OCI-LY3 (cell line): Measurements from ENCODE around the gene EXOC3L2.
A peak's percentile ranks its signal among the peaks of the same experiment; 100 is the strongest.

ENCODE experiments used
- H2AFZ ChIP-seq: fragments of 200-600, 300-600 bp; shearing (Covaris generic); 2 replicates; pipeline ENCODE4 v1.6.0; 2014; ENCODE audit warnings: antibody characterized with exemption, low read depth, low read length
- H3K27ac ChIP-seq: fragments of 200-600, 300-600 bp; sonication (generic); 2 replicates; pipeline ENCODE4 v1.5.1; 2014; ENCODE audit warnings: mild to moderate bottlenecking, low read length, moderate library complexity, mixed read lengths
- H3K27me3 ChIP-seq: fragments of 200-600, 300-600 bp; sonication (generic); 2 replicates; pipeline ENCODE4 v1.6.1; 2014; ENCODE audit warnings: low read depth, low read length, mixed read lengths
- H3K36me3 ChIP-seq: fragments of 200-600, 300-600 bp; sonication (generic); replicated peaks from 2 replicates; pipeline ENCODE3; 2014; ENCODE audit warnings: low read depth, low read length, mixed read lengths
- H3K4me1 ChIP-seq: fragments of 300-600, 200-600 bp; sonication (generic); 2 replicates; pipeline ENCODE4 v1.6.1; 2014; ENCODE audit warnings: low read length, mixed read lengths
- H3K4me2 ChIP-seq: fragments of 200-600, 300-600 bp; sonication (generic); 2 replicates; pipeline ENCODE4 v1.6.1; 2014; ENCODE audit warnings: low read length, mixed read lengths
- H3K4me3 ChIP-seq: fragments of 300-600, 200-600 bp; sonication (generic); 2 replicates; pipeline ENCODE4 v1.5.1; 2014; ENCODE audit warnings: antibody characterized with exemption, mild to moderate bottlenecking, low read length, moderate library complexity
- H3K79me2 ChIP-seq: fragments of 300-600, 200-600 bp; shearing (Covaris generic); 2 replicates; pipeline ENCODE4 v1.6.1; 2014; ENCODE audit warnings: mild to moderate bottlenecking, low read length, mixed read lengths
- H3K9ac ChIP-seq: fragments of 300-600, 200-600 bp; shearing (Covaris generic); 2 replicates; pipeline ENCODE4 v1.6.0; 2014; ENCODE audit warnings: mild to moderate bottlenecking, low read length, moderate library complexity
- H3K9me3 ChIP-seq: fragments of 200-600, 300-600 bp; shearing (Covaris generic); 2 replicates; pipeline ENCODE4 v1.6.1; 2014; ENCODE audit warnings: low read length, mixed read lengths; ENCODE audit not compliant: insufficient read depth
- H4K20me1 ChIP-seq: fragments of 200-600, 300-600 bp; sonication (generic); 2 replicates; pipeline ENCODE4 v1.6.1; 2016; ENCODE audit warnings: low read length, mixed read lengths; ENCODE audit not compliant: insufficient read depth
- CTCF ChIP-seq: fragments of 200-600, 300-600 bp; sonication (generic); IDR thresholded peaks from 2 replicates; pipeline ENCODE4 v1.5.1; 2014; ENCODE audit warnings: antibody characterized with exemption, low read length, low read depth
- EZH2phosphoT487 ChIP-seq: fragments of 200-600 bp; shearing (Covaris generic); IDR thresholded peaks from 2 replicates; pipeline ENCODE4 v1.6.1; 2018; ENCODE audit warnings: antibody characterized with exemption, mixed run types, low read depth

The EXOC3L2 gene

GRCh38 chr19:45253396-45254027 lies 8.3 kb upstream of the EXOC3L2 start:
- peaks cover 31% of the 10 kb centered on the region for H3K79me2 ChIP-seq
- no peak overlapping the region for H3K27ac ChIP-seq
- peaks cover 15% of the 10 kb centered on the region for H3K4me1 ChIP-seq
- no peaks in the 10 kb centered on the region for H3K36me3 ChIP-seq
- no peak overlapping the region for H2AFZ ChIP-seq
- TF ChIP-seq EZH2phosphoT487 (no peak), CTCF (no peak)
- no peak overlapping the region for H3K4me2 ChIP-seq
- H3K9me3 ChIP-seq: no peaks in the 10 kb centered on the region
- H3K4me3 ChIP-seq: no peak overlapping the region
- H3K9ac ChIP-seq: no peak overlapping the region
- peaks cover 19% of the 10 kb centered on the region for H4K20me1 ChIP-seq
- H3K27me3 ChIP-seq: no peaks in the 10 kb centered on the region; the same call in 1 of the 2 replicates

GRCh38 chr19:45251452-45252354 lies 6.5 kb upstream of the EXOC3L2 start:
- Histone ChIP-seq H4K20me1 (peaks cover 19% of the 10 kb centered on the region), H3K79me2 (peaks cover 31% of the 10 kb centered on the region), H3K4me3 (peak overlapping the region; percentile 99), H3K27ac (no peak overlapping the region), H2AFZ (no peak overlapping the region), H3K9ac (peak overlapping the region; percentile 90), H3K4me2 (peak overlapping the region; percentile 98), H3K36me3 (no peaks in the 10 kb centered on the region), H3K4me1 (peaks cover 18% of the 10 kb centered on the region), H3K27me3 (no peaks in the 10 kb centered on the region; the same call in 1 of the 2 replicates), H3K9me3 (no peaks in the 10 kb centered on the region)
- TF ChIP-seq CTCF (no peak), EZH2phosphoT487 (no peak)

GRCh38 chr19:45250832-45251451 lies 5.7 kb upstream of the EXOC3L2 start, which contains the start of gene MARK4:
MARK4 (plus strand) TSS chr19:45251271; CDS start chr19:45251589, 318 bp downstream.
- H3K27me3 ChIP-seq: no peaks in the 10 kb centered on the region; the same call in 1 of the 2 replicates
- peak within 1 kb of the TSS; percentile 99 for H3K4me3 ChIP-seq
- H3K4me2 ChIP-seq: peak within 1 kb of the TSS; percentile 98
- peaks cover 18% of the 10 kb centered on the region for H3K4me1 ChIP-seq
- peaks cover 26% of the 10 kb centered on the region for H3K79me2 ChIP-seq
- TF ChIP-seq CTCF (no peak), EZH2phosphoT487 (no peak)
- H3K9ac ChIP-seq: peak within 1 kb of the TSS; percentile 90
- H3K36me3 ChIP-seq: no peaks in the 10 kb centered on the region
- no peak within 1 kb of the TSS for H3K27ac ChIP-seq
- H3K9me3 ChIP-seq: no peaks in the 10 kb centered on the region
- peak within 1 kb of the TSS; percentile 82 for H2AFZ ChIP-seq
- peaks cover 18% of the 10 kb centered on the region; the same call in 1 of the 2 replicates for H4K20me1 ChIP-seq
